CD4-positive, alpha-beta T cell treated with Interleukin-15 for 4 hours (primary cell): ENCODE measurements around the gene PDGFRA.
"Not testable (repeated sequence)": the region's sequence is repeated elsewhere in the genome, so short reads cannot be mapped to it uniquely, and the experiment has no call there.

ENCODE experiments used
- DNase-seq: peaks from one replicate; pipeline ENCODE4 v3.0.0-alpha.2; 2020; ENCODE audit warnings: low spot score

PDGFRA gene

GRCh38 chr4:54227256-54228055, 1.6 kb upstream of the PDGFRA start:
- no peak for DNase-seq

- no peak for DNase-seq
Observed at GRCh38 chr4:54228056-54228527, 1.0 kb upstream of the PDGFRA start.

GRCh38 chr4:54228546-54228945, 547 bp upstream of the PDGFRA start:
- no peak for DNase-seq

GRCh38 chr4:54229631-54230483, 764 bp downstream of the PDGFRA start:
- no peak for DNase-seq

- no peak for DNase-seq
Observed at GRCh38 chr4:54230484-54231418, 1.7 kb downstream of the PDGFRA start.

- no peak for DNase-seq
Observed at GRCh38 chr4:54231419-54231767, 2.3 kb downstream of the PDGFRA start.

- no peak for DNase-seq
Observed at GRCh38 chr4:54231768-54232688, 2.9 kb downstream of the PDGFRA start.

- peak; percentile 60 for DNase-seq
Observed at GRCh38 chr4:54233277-54233696, 4.2 kb downstream of the PDGFRA start.

- peak; percentile 71 for DNase-seq
Observed at GRCh38 chr4:54233697-54234496, 4.8 kb downstream of the PDGFRA start.

GRCh38 chr4:54234497-54235205, 5.6 kb downstream of the PDGFRA start:
- no peak for DNase-seq

- DNase-seq: not testable (repeated sequence)
Observed at GRCh38 chr4:54236316-54236715, 7.2 kb downstream of the PDGFRA start.

- no peak for DNase-seq
Observed at GRCh38 chr4:54237770-54238169, 8.7 kb downstream of the PDGFRA start.

GRCh38 chr4:54238389-54238788, 9.3 kb downstream of the PDGFRA start:
- DNase-seq: no peak

GRCh38 chr4:54241268-54241823, 12.3 kb downstream of the PDGFRA start:
- not testable (repeated sequence) for DNase-seq

- DNase-seq: not testable (repeated sequence)
Observed at GRCh38 chr4:54243541-54243940, 14.4 kb downstream of the PDGFRA start.

- DNase-seq: not testable (repeated sequence)
Observed at GRCh38 chr4:54252312-54252711, 23.2 kb downstream of the PDGFRA start.

GRCh38 chr4:54254116-54254914, 25.2 kb downstream of the PDGFRA start:
- DNase-seq: no peak

GRCh38 chr4:54254915-54255246, 25.8 kb downstream of the PDGFRA start:
- DNase-seq: no peak
